HL-60 (cell line): ENCODE results near the gene GPR142.
A peak's percentile ranks its signal among the peaks of the same experiment; 100 is the strongest.

ENCODE experiments used
- DNase-seq, 2 experiments: peaks; one replicate each; pipeline ENCODE4 v3.0.0-alpha.2; 2010 to 2020; ENCODE audit warnings: low read depth in 1 of 2, low spot score in 1 of 2
- H3K27ac ChIP-seq: fragments of 250-450 bp; sonication (Bioruptor Pico); replicated peaks from 2 replicates; pipeline ENCODE4 v1.5.1; 2020; ENCODE audit warnings: mild to moderate bottlenecking, moderate library complexity
- H3K27me3 ChIP-seq: fragments of 250-450 bp; sonication (Bioruptor Pico); 2 replicates; pipeline ENCODE4 v1.5.1; 2021; ENCODE audit warnings: mild to moderate bottlenecking, moderate library complexity; ENCODE audit not compliant: insufficient read depth, poor library complexity, severe bottlenecking
- H3K4me3 ChIP-seq: replicated peaks from 2 replicates; pipeline ENCODE4 v1.5.1; 2011; ENCODE audit warnings: mild to moderate bottlenecking, control low read depth, low read length; ENCODE audit not compliant: insufficient read depth
- CTCF ChIP-seq: IDR thresholded peaks from one replicate; pipeline ENCODE4 v1.5.1; 2011; ENCODE audit warnings: low read length, control low read depth, inconsistent platforms; ENCODE audit not compliant: insufficient read depth
- GABPA ChIP-seq: IDR thresholded peaks from 2 replicates; pipeline ENCODE4 v1.6.1; 2012; ENCODE audit warnings: low read depth
- POLR2AphosphoS5 ChIP-seq: IDR thresholded peaks from 2 replicates; pipeline ENCODE4 v1.6.1; 2012; ENCODE audit warnings: low read depth
- SPI1 ChIP-seq: IDR thresholded peaks from 2 replicates; pipeline ENCODE4 v1.6.1; 2012; ENCODE audit warnings: low read depth, mild to moderate bottlenecking, borderline replicate concordance
- TF ChIP-seq, protein P1 (sequence below): IDR thresholded peaks from 2 replicates; pipeline ENCODE4 v1.6.1; 2012; ENCODE audit warnings: low read depth; ENCODE audit not compliant: insufficient replicate concordance

GPR142 gene

DNA sequence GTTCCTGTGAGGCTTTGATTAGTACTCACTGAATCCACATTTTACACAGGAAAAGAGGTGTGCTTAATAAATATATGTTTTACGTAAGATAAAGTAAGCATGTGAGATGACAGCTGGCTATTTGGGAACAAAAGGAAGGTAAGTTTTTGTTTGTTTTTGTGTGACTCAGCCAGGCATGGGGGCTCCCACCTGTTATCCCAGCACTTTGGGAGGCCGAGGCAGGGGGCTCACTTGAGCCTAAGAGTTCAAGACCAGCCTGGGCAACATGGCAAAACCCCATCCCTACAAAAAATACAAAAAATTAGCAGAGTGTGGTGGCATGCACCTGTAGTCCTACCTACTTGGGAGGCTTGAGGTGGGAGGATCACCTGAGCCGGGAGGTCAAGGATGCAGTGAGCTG is 17.9 kb downstream of the GPR142 start:
- DNase-seq, result no peak
- no peak overlapping the region for H3K27ac ChIP-seq
- no peak overlapping the region for H3K4me3 ChIP-seq
- H3K27me3 ChIP-seq, result no peaks in the 10 kb centered on the region
- TF ChIP-seq SPI1, result no peak
- TF ChIP-seq GABPA, result no peak
- TF ChIP-seq POLR2AphosphoS5, result no peak
- TF ChIP-seq, protein P1, sequence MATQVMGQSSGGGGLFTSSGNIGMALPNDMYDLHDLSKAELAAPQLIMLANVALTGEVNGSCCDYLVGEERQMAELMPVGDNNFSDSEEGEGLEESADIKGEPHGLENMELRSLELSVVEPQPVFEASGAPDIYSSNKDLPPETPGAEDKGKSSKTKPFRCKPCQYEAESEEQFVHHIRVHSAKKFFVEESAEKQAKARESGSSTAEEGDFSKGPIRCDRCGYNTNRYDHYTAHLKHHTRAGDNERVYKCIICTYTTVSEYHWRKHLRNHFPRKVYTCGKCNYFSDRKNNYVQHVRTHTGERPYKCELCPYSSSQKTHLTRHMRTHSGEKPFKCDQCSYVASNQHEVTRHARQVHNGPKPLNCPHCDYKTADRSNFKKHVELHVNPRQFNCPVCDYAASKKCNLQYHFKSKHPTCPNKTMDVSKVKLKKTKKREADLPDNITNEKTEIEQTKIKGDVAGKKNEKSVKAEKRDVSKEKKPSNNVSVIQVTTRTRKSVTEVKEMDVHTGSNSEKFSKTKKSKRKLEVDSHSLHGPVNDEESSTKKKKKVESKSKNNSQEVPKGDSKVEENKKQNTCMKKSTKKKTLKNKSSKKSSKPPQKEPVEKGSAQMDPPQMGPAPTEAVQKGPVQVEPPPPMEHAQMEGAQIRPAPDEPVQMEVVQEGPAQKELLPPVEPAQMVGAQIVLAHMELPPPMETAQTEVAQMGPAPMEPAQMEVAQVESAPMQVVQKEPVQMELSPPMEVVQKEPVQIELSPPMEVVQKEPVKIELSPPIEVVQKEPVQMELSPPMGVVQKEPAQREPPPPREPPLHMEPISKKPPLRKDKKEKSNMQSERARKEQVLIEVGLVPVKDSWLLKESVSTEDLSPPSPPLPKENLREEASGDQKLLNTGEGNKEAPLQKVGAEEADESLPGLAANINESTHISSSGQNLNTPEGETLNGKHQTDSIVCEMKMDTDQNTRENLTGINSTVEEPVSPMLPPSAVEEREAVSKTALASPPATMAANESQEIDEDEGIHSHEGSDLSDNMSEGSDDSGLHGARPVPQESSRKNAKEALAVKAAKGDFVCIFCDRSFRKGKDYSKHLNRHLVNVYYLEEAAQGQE, result no peak
- TF ChIP-seq CTCF, result no peak

GRCh38 chr17:74386386-74386785 is 19.1 kb downstream of the GPR142 start:
- H3K27me3 ChIP-seq, result no peaks in the 10 kb centered on the region

GRCh38 chr17:74387365-74388218 is 20.3 kb downstream of the GPR142 start:
- no peak for DNase-seq
- Histone ChIP-seq H3K27me3 (no peaks in the 10 kb centered on the region), H3K27ac (no peak overlapping the region), H3K4me3 (no peak overlapping the region)
- no peak for TF ChIP-seq SPI1
- TF ChIP-seq, protein P1, result no peak

More at GRCh38 chr17:74386386-74386785, 19.1 kb downstream of the GPR142 start:
- TF ChIP-seq GABPA, result no peak
- TF ChIP-seq, protein P1, result no peak
- no peak for DNase-seq
- Histone ChIP-seq H3K4me3 (no peak overlapping the region), H3K27ac (no peak overlapping the region)

DNA sequence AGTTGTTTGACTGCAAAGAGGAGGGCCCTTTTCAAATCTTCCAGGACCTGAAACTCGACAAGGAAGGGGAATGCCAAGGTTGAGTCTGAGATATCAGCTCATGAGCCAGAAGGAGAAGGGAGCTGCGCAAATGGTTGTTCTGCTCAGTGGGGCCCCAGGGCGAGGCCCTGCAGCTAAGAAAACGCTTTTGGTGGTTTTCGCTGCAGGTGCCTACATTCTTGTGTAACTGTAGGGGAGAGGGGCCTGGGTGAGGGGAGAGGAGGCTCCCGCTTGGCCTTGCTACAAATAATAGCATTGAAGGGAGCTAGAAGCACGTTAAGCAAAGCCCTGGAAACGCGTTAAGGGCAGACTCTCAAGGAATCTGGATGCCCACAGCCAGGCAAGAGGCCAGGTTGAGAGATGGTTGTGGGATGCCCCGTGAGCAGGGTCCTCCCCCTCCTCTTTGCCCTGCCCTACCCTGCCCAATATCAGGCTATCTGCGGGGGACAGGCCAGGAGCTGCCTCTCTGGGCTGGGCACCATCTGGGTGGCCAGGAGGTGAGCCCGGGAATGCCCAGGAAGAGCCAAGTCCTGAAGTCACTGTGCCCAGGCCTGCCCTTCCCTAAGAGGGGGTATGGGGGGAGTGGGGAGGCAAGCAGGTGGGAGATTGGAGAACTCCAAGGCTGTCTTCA is 21.9 kb downstream of the GPR142 start:
- DNase-seq, result peak in 1 of 2 experiments; percentile 82
- Histone ChIP-seq H3K4me3 (no peak overlapping the region), H3K27ac (peak overlapping the region; percentile 73), H3K27me3 (no peaks in the 10 kb centered on the region)
- TF ChIP-seq GABPA (no peak), SPI1 (no peak), POLR2AphosphoS5 (peak; percentile 52; the same call in 1 of the 2 replicates), CTCF (no peak)
- TF ChIP-seq, protein P1, result no peak
